Activated CD8-positive, alpha-beta T cell treated with anti-CD3 and anti-CD28 coated beads for 36 hours (primary cell): ENCODE measurements around the gene WDHD1. TPM values are rescaled to one million over a fixed set of nuclear protein-coding genes. Genes with fewer than 3 reads are reported as not detected.
"Not testable (repeated sequence)": the region's sequence is repeated elsewhere in the genome, so short reads cannot be mapped to it uniquely, and the experiment has no call there.

Experiments used
- ATAC-seq: fragments of 200-7000 bp; cut with Tn5 transposase; one replicate; pipeline ENCODE4 v1.10.0; 2021; ENCODE audit warnings: mild to moderate bottlenecking, moderate library complexity
- CTCF ChIA-PET: fragments of 350-600 bp; sonication (Branson Sonifier 250); formaldehyde crosslinking; loops from one replicate; lab custom pipeline; 2021; ENCODE audit warnings: antibody characterized with exemption; lab: Charles Lee
- POLR2A ChIA-PET: fragments of 350-600 bp; sonication (Branson Sonifier 250); formaldehyde crosslinking; loops from one replicate; lab custom pipeline; 2021; ENCODE audit warnings: antibody characterized with exemption; lab: Charles Lee
- DNase-seq: peaks from one replicate; pipeline ENCODE4 v3.0.0-alpha.2; 2020
- H3K27ac Mint-ChIP-seq: one replicate; pipeline ENCODE4 v1.8.0; 2021; ENCODE audit warnings: mild to moderate bottlenecking, mixed read lengths
- H3K27me3 Mint-ChIP-seq: one replicate; pipeline ENCODE4 v1.8.0; 2021; ENCODE audit warnings: mixed read lengths
- H3K36me3 Mint-ChIP-seq: one replicate; pipeline ENCODE4 v1.8.0; 2021; ENCODE audit warnings: low read depth, mixed read lengths
- H3K4me1 Mint-ChIP-seq: one replicate; pipeline ENCODE4 v1.8.0; 2021; ENCODE audit warnings: low read depth, mixed read lengths
- H3K4me3 Mint-ChIP-seq: one replicate; pipeline ENCODE4 v1.8.0; 2021; ENCODE audit warnings: mild to moderate bottlenecking, moderate library complexity, mixed read lengths
- H3K9me3 Mint-ChIP-seq: one replicate; pipeline ENCODE4 v1.8.0; 2021; ENCODE audit warnings: mixed read lengths
- CTCF ChIP-seq: fragments of 200-600 bp; IDR thresholded peaks from one replicate; pipeline ENCODE4 v1.8.0; 2022; ENCODE audit warnings: antibody characterized with exemption, mild to moderate bottlenecking
- intact Hi-C: fragments of 100-400 bp; cut with micrococcal nuclease; formaldehyde crosslinking; loops from one replicate; pipeline ENCODE4 v1.10.0; 2022
- total RNA-seq, 2 experiments: library from RNA; stranded (reverse); gene quantifications; one replicate each; pipeline ENCODE4 v1.2.3, GENCODE V29; 2021

Gene WDHD1
- total RNA-seq, 2 experiments from 2014 or later, result 59.8 to 68.4 TPM

DNA sequence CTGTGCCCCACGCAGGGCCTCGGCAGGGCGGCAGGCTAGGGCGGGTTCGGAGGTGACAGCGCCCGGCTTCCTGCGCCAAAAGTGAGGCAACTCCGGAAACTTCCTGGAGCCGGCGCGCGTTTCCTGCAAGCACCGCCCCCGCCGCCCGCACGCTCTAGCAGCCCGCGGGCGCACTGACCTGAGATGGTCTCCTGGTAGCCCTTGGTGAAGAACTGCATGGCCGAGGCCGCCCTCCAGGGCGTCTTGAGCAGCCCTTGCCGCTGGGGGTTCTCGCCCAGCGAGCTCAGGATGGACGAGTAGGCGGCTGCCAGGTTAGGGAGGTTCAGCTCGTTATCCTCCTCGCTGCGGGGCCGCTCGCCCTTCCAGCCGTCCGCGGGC, 124.8 kb downstream of the WDHD1 start:
- peaks cover 10% of the 10 kb centered on the region for H3K36me3 Mint-ChIP-seq
- H3K4me3 Mint-ChIP-seq, result peak overlapping the region; percentile 84
- H3K9me3 Mint-ChIP-seq, result no peaks in the 10 kb centered on the region
- peaks cover 25% of the 10 kb centered on the region for H3K4me1 Mint-ChIP-seq
- TF ChIP-seq CTCF, result no peak
- peak; percentile 89 for DNase-seq
- ChIA-PET CTCF (interaction anchor here (1.4 to 5.4 kb wide), 7 partner anchors 8 to 143 kb away, joined by 3 to 40 read pairs (median 9); no protein-coding TSS in a partner anchor), POLR2A (interaction anchor here (1.4 to 3.3 kb wide), 2 partner anchors 20 to 149 kb away, joined by 7 to 22 read pairs; partner anchors contain the start of gene MAPK1IP1L)
- peak overlapping the region; percentile 84 for H3K27ac Mint-ChIP-seq
- ATAC-seq, result peak; percentile 74
- intact Hi-C loops, result no loop called here
- H3K27me3 Mint-ChIP-seq, result no peaks in the 10 kb centered on the region

- intact Hi-C loops, result no loop called here
- peak; percentile 34 for DNase-seq
Measured at GRCh38 chr14:54901380-54902142, 125.3 kb downstream of the WDHD1 start.

DNA sequence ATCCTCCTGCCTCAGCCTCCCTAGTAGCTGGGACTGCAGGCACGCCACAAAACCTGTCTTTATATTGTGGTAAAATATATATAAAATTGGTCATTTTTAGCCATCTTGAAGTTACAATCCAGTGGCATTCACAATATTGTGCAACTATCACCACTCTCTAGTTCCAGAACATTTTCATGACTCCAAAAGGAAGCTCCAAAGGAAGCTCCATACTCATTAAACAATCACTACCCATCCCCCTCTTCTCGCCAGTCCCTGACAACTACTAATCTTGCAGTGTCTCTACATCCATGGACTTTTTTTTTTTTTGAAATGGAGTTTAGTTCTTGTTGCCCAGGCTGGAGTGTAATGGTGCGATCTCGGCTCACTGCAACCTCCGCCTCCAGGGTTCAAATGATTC, 127.3 kb downstream of the WDHD1 start:
- intact Hi-C loops, result no loop called here
- no peaks in the 10 kb centered on the region for H3K9me3 Mint-ChIP-seq
- peak overlapping the region; percentile 32 for H3K4me3 Mint-ChIP-seq
- peaks cover 12% of the 10 kb centered on the region for H3K36me3 Mint-ChIP-seq
- ATAC-seq (no peak), DNase-seq (no peak)
- no peak for TF ChIP-seq CTCF
- H3K4me1 Mint-ChIP-seq, result peaks cover 29% of the 10 kb centered on the region
- H3K27ac Mint-ChIP-seq, result peak overlapping the region; percentile 8
- ChIA-PET POLR2A (interaction anchor here (1.0 to 2.5 kb wide), 3 partner anchors 11 to 22 kb away, joined by 3 to 7 read pairs (median 6); no protein-coding TSS in a partner anchor), CTCF (interaction anchor here (0.8 to 1.2 kb wide), 2 partner anchors 11 to 85 kb away, joined by 3 read pairs; no protein-coding TSS in a partner anchor)
- no peaks in the 10 kb centered on the region for H3K27me3 Mint-ChIP-seq

More at GRCh38 chr14:54901380-54902142, 125.3 kb downstream of the WDHD1 start:
- Mint-ChIP-seq H3K4me3 (peak overlapping the region; percentile 84), H3K27me3 (no peaks in the 10 kb centered on the region), H3K27ac (peak overlapping the region; percentile 84), H3K9me3 (no peaks in the 10 kb centered on the region), H3K4me1 (peaks cover 21% of the 10 kb centered on the region), H3K36me3 (peaks cover 10% of the 10 kb centered on the region)
- POLR2A ChIA-PET, result interaction anchor here (0.6 to 3.3 kb wide), 3 partner anchors 20 to 253 kb away, joined by 3 to 22 read pairs (median 7); partner anchors contain the start of gene MAPK1IP1L
- CTCF ChIA-PET, result interaction anchor here (0.6 to 5.4 kb wide), 8 partner anchors 8 to 143 kb away, joined by 3 to 40 read pairs (median 6); no protein-coding TSS in a partner anchor
- TF ChIP-seq CTCF, result no peak
- no peak for ATAC-seq

GRCh38 chr14:54897809-54898555, 128.9 kb downstream of the WDHD1 start:
- Mint-ChIP-seq H3K4me1 (peaks cover 33% of the 10 kb centered on the region), H3K36me3 (peaks cover 12% of the 10 kb centered on the region)
- H3K4me3 Mint-ChIP-seq, ATAC-seq, H3K27ac Mint-ChIP-seq, H3K9me3 Mint-ChIP-seq, DNase-seq, H3K27me3 Mint-ChIP-seq, intact Hi-C loops: not testable (repeated sequence)
- ChIA-PET CTCF (interaction anchor here (0.9 to 2.5 kb wide), 4 partner anchors 14 to 124 kb away, joined by 3 to 6 read pairs (median 4); no protein-coding TSS in a partner anchor), POLR2A (interaction anchor here (2.5 kb wide), 1 partner anchor 20 kb away, joined by 7 read pairs; no protein-coding TSS in a partner anchor)

GRCh38 chr14:54895683-54896082, 131.2 kb downstream of the WDHD1 start:
- TF ChIP-seq CTCF, result no peak
- H3K4me3 Mint-ChIP-seq, result no peak overlapping the region
- peaks cover 12% of the 10 kb centered on the region for H3K36me3 Mint-ChIP-seq
- DNase-seq (no peak), ATAC-seq (no peak)
- no peaks in the 10 kb centered on the region for H3K27me3 Mint-ChIP-seq
- ChIA-PET CTCF (interaction anchor here (2.1 kb wide), 1 partner anchor 9 kb away, joined by 5 read pairs; no protein-coding TSS in a partner anchor), POLR2A (no interaction called here)
- peaks cover 39% of the 10 kb centered on the region for H3K4me1 Mint-ChIP-seq
- intact Hi-C loops, result no loop called here
- H3K9me3 Mint-ChIP-seq, result no peaks in the 10 kb centered on the region
- H3K27ac Mint-ChIP-seq, result no peak overlapping the region
